ENCODE measurements around the gene TRIM9.

Gene TRIM9

DNA sequence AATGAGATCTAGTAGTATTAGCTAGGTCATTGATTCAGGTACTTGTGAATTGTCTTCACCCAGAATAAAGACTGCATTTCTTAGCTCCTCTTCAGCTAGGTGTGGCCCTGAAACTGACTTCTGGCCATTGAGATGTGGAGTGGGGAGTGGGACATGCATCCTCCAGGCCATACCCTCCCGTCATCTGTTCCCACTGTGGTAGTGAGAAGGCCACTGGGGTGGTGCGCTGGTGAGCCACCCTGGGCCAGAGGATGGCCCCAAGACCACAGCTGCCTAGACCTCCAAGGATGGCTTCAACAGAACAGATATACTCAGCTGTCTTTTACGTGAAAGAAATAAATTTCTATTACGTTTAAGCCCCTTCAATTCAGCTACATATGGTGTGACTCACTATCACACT lies 36.5 kb downstream of the TRIM9 start:
- no peak for DNase-seq (ENCODE audit: low read depth)

DNA sequence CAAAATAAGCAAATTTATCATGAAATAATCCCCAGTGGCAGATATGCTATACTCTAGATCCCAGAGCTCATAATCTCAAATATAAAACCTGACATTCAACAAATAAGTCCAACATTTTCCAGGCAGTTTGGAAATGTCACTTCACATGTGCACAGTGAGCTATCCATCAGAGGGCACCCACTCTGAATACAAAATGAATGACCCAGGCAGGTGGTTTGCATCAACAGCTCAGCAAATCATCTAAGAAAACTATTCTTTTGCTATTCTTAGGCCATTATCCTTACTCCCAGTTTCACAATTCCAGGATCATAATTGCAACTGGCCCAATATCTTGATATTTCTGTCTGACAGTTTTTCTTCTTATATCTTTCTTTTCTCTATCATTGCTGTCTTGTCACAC lies 38.5 kb downstream of the TRIM9 start:
- DNase-seq (ENCODE audit: low read depth) = no peak

DNA sequence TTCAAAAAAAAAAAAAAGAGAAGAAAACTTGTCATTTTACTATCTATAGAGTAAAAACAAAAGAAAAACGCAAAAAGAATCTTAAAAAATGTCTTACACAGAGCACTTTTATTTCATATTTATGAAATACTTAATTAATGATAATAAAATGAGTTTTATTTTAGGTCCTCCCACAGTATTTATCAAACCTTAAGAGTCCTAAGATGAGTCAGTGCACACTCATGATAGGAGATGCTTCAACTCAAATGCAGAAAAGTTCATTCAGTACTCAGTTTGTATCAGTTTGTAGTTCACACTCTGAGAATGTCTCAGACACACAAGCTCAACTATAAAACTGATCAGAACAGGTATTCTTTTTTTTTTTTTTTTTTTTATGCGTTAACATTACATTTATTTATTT lies 41.7 kb downstream of the TRIM9 start:
- no peak for DNase-seq (ENCODE audit: low read depth)

DNA sequence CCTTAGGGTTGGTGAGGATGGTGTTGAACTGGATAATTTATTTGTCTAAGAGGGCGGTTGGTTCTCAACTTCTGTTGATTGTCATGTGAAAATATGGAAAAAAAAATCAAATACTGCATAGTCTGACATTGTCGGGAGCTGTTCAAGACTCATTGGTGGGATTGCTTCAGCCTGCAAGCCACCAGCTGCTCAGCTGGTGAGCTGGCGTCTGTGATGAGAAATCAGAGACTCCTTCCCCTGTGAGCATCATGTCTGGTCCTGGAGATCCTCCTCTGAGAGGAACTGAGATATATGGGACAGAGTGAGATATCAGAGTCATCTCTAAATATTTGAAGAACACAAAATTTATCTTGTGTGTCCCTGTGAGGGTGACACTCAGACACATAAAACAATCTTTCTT lies 49.9 kb downstream of the TRIM9 start:
- no peak for DNase-seq (ENCODE audit: low read depth)

DNA sequence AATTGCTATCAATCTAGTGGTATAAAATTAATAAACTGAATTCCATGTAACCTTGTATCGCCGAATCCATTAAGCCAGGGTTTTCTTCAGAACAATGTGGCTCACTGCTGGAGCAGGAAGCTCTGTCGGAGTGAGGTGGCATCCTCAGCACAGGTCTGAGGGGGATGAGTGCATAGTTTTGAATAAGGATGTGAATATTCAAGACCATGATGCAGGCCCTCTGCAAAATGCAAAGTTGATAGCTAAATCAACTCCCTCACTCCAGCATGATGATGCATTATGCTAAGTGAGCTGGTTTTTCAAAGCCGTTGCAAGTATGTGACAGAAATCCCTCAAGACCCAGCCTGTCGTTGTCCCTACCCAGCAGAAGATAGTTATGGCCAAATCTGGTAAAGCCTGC lies 53.0 kb downstream of the TRIM9 start:
- no peak for DNase-seq (ENCODE audit: low read depth)

DNA sequence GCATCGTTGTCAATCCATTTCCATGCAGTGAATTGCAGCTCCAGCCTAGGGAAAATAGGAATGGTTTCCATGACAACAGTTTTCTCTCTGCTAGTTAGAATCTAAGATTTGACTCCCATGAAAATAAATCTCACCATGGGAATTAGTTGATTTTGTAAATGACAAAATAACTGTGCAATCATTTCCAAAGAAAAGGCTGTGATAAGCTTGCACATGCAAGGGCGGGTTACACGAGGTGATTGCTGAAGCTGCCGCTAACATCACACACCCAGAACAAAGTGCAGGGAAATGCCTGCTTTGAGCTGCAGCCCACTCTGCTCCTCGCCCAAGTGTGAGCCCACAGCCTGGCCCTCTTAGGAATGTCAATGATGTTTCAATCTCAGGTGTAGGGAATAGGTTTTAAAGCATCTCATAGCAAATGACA lies 53.8 kb downstream of the TRIM9 start:
- DNase-seq (ENCODE audit: low read depth) = no peak

DNA sequence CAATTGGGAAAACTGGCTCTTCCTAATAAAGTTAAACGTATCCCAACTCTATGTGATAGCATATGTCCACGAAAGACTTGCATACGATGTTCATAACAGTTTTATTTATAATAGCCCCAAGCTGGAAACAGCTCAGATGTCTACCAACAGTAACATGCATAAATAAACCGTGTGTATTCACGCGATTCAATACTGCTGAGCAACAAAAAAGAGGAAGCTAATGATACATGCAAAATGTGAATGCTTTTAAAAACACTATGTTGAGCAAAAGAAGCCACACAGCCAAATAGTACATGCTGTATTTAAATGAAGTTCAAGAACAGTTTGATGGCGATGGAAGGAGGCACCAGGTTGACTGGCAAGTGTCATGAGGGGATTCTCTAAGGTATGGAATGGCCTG lies 55.7 kb downstream of the TRIM9 start:
- DNase-seq (ENCODE audit: low read depth) = no peak

DNA sequence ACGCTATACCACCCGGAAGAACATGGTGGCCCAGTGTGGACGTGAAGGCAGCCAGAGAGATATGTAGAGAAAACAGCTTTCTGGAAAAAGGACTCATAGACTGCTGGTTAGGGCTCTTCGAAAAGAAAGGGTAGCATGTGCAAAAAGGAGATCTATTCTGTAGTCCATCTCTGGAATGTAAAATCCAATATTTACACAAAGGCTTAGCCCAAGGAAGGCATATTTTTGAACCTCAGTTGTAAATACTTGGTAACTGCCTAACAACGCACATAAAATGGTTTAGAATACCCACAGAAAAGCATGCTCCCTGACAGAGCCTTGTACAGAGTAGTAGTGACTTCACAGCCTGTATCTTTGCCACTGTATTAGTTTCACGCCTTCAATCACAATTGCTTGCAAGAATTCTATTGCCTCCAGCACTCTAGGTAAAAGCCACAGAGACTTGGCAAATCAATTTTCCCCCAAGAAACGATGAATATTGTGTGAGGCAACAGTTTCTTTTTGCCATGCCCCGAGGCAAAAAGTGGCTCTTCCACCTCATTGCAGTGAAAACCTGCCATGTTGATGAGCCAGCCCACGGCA lies 59.2 kb downstream of the TRIM9 start:
- DNase-seq (ENCODE audit: low read depth) = no peak

DNA sequence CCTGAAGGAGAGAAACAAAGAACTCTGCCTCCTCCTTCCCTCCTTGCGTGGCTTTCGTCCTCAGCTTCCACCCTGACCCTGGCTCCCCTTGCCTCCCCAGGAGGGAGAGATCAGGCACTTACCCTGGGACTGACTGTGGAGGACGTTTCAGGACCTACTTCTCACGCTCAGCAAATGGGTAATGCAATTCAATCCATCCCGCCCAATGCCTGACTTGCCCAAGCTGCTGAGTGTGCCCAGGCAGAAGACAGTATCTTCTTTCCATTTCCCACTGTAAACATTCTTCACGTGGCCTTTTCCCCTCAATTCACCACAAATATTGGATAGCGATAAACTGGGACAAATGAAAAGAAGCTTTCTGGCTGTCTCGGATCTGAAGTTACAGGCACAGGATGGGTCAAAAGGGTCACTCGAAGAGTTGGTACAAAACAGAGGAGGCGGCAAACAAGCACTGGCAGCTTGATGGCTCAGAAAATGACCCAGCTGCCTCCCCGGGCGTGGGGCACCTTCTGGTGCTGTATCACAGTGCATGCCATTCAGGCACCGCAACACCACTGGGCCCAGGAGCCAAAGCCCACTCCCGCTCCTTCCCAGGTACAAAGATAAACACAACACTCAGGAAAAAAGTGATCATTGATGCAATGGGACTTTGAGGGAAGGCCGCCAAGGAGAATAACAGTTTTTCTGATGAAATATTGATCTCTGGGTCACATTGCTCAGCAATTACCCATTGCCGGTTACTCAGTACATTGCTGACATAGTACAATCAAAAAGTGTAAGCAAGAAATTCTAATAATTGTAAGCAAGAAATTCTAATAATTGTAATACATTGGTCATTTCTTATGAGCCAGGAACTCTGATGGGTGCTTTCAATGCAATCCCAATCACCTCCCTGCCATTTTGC lies 65.8 kb downstream of the TRIM9 start:
- no peak for DNase-seq (ENCODE audit: low read depth)

DNA sequence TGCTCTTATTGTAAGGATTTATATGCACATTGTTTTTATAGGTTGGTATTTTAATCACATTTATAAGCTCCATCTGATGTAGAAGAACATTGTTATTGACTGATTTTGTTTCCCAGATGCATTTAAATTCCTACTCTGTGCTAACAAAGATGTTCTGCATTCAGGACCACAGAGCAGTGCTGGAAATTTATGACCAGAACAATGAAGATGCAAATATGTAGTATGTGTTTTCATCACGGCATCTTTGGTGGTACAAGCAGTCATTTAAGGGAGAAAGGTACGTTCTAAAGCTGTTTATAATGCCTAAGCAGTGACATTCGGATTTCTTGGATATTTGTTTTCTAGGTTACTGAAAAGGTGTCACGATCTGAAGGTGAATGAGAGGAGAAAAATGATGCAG lies 66.5 kb downstream of the TRIM9 start:
- DNase-seq (ENCODE audit: low read depth) = no peak

DNA sequence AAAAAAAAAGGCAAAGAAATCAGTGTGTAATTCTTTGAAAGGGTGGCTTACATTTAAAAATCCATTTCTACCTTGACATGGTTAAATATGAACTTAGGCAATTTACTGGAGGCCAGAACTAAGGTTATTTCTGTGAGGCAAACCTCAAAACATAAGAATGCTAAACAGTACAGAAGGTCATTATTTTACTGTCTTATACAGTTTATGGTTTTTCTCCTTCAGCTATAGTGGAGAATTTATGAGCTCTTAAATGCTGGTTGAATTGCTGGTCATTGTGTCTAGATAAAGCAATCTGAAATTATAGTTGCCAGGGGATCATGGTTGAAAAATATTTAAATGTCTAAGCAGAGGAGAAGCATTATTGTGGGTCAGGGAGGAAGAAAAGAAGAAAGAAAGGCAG lies 70.5 kb downstream of the TRIM9 start:
- no peak for DNase-seq (ENCODE audit: low read depth)

DNA sequence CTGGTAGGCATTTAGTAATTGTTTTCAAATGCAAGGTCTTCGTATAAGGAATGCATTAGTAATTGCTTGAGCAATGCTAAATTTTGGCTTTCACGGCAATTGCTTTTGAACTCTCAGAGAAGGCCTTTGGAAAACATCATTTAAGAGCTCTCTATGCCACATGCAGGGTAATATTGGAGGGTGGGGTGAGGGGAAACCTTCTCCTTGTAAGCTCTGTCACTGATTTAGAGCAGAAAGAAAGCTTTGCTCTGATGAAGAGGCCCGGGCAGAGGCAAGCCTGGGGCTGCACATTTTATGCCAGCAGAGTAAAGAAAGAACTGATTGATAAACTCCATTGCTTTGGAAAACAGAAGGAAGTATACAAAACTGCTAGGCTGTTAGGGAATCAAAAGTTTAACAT lies 70.9 kb downstream of the TRIM9 start:
- DNase-seq (ENCODE audit: low read depth) = no peak

DNA sequence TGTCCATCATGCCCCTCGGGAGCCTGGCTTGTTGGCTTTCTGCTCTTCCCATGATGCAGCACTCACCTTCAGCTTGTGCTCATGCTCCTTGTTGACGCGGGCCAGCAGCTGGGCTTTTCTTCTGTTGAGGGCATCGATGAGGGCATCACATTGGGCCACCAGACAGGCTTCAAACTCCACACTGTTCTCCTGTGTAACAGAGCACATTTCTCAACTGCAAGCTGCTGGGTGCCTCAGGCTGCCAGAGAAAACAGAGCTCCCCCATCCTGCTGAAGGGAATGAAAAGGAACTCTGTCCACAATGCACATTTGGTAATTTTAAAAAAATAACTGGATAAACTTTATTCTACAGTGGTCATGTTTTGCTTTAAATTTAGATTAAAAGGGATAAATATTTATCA lies 72.1 kb downstream of the TRIM9 start:
- no peak for DNase-seq (ENCODE audit: low read depth)

DNA sequence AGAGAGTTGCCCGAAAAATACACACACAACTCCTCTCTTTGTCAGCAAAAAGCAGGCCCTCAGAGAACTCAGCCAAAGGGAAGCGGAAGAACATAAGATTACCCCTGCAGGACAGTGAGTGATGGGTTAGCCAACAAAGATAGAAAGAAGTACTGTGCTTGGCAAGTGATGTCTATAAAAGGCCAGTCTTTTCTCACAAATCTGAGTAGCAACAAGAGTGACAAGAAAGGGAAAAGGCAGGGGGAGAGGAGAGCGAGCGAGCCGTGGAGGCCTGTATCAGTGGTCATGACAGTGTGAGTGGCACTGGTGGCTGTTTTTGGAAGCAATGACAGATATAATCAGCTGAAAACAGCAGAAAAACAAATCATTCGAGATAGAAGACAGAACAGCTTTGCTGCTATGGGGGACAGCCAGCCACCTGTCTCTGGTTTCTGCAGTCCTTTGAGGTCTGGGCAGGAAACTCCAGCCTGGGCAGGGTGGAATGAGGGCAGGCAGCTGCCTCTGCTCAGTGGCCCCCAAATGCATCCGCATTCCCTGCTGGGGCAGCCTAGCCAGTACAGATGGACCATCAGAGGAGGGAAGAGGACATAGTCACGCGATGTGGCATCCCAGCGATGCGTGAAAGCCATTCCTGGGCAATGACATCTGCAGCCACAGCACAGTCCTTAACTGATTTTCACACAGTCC lies 74.7 kb downstream of the TRIM9 start:
- no peak for DNase-seq (ENCODE audit: low read depth)

DNA sequence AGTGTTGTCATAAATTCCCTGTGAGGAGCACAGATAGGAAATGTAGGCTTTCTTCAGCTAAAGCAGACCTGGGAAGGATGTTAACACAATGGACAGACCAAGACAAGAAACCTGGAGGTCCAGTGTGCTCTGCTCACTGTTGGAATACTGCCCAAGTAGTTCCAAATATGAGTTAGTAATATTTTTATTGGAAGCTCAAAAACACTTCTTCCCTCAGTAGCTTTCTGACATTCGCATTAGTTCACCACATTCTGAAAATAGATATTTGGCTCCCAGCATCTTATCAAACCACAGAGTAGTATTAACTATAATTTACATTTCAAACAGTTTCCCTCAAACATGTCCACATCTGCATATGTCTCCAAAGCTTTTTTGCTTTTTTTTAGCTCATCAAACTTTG lies 75.8 kb downstream of the TRIM9 start:
- no peak for DNase-seq (ENCODE audit: low read depth)

DNA sequence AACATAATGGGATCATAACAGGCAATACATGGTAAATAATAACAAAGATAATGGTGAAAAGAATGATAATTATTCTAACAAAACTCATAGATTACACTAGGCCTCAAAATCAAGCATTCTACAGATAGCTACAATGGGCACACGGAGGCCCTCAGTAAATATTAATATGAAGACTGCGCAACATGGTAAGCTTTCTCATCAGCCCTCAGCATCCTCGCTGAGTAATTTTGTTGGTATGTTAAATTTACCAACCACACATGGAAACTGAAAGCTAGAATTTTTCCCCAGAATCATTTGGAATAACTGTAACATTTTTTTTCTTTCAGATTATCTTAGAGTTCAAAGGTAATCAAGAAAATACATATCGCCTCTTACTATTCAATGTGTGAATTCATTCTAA lies 76.4 kb downstream of the TRIM9 start:
- DNase-seq (ENCODE audit: low read depth) = no peak

DNA sequence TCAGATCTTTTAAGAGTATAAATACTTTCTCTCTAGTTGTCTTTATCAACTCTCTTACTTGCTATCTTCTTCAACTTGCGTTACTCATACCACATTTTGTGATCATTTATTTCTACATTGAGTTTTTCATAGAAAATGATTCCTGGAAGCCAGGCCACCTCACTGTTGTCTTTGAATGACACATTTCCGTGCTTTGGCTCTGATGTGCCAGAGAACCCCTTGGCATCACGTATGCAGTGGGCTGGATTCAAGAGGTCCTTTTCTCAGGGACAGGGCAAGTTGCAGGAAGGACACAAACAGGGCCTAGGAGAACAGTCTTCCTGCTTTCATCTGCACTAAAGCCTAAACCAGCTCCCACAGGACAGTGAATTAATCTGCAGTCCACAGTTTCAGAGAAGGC lies 80.3 kb downstream of the TRIM9 start:
- DNase-seq (ENCODE audit: low read depth) = no peak

DNA sequence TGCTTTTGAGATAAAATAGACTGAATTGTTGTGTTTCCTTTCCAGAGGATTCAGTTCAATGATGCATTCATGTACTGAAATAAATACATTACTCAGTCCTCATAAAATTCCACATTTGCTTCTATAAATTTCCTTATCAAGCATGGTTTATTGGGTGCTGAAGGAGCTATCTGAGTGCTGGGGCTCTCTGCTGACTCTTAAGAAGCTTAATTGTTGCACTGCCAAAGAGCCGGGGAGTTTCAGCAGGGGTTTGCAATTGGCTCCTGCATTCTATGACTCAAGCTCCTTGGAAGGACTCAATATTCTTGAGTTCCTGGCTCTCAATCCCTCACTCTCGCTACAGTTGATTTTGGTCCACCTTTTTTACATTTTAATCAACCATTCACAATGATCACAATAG lies 80.8 kb downstream of the TRIM9 start:
- DNase-seq (ENCODE audit: low read depth) = no peak

DNA sequence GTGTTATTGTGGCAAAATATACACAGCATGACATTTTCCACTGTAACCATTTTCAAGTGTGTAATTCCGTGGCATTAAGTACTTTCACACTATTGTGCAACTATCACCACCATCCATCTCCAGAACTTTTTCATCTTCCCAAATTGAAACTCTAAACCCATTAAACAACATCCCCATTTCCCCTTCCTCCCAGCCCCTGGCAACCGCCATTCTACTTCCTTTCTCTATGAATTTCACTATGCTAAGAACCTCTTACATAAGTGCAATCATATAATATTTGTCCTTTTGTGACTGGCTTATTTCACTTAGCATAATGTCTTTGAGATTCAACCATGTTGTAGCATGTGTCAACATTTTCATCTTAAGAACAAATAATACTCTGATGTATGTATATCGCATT lies 82.8 kb downstream of the TRIM9 start:
- DNase-seq (ENCODE audit: low read depth) = no peak

DNA sequence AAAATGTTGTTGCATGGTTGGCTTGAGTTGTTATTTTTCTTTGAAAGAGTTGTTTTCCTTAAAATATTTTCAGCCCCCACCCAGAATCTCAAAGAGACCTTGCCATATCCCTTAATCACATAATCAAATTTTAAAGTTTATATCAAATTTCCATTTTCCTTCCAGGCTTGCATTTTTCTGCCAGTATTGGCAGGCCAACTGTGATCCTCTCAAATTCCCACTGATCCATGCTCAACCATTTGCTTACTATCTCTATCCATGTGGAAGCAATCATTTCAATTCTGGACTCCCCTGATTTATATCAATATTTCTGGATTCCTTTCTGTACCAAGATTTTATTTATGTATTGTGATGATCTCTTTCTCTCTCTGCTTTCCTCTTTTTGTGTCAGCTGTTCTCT lies 86.5 kb downstream of the TRIM9 start:
- no peak for DNase-seq (ENCODE audit: low read depth)

DNA sequence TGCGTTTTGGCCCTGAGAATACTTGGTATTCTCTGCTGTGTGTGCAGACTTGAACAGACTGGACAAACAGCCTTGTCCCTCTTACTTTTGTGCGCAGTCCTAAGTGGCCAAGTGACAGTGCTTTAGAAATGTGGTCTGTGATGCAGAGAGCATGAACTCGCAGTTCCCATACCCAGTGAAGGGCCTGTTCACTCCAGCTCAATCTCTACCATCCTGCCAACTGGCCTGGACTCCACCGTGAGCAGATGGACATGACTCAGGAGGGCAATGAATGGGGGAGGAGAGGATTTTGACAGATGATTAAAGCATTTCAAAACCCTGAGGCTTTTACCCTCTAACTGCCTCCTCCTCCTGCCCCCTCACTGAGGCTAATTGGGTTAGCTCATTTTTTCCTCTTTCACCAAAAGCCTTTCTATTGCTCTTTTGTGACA lies 88.1 kb downstream of the TRIM9 start:
- DNase-seq (ENCODE audit: low read depth) = no peak

DNA sequence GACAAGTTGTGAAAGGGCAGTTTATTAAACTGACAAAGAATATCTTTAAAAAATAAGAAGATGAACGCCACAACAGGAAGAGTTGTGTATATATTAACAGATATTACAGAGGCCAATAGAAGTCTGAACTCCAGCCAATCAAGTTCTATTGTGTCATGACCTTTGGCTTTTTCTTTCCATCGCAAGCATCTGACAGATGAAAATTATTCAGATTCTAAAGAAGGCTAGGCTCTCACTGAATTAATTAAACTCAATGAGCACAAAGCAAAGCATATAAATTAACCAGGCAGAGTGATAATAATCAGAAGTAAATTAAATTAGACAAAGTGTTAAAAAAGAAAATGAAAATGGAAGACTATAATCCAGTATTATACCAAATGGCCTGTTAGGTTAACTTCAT lies 88.6 kb downstream of the TRIM9 start:
- DNase-seq (ENCODE audit: low read depth) = no peak

DNA sequence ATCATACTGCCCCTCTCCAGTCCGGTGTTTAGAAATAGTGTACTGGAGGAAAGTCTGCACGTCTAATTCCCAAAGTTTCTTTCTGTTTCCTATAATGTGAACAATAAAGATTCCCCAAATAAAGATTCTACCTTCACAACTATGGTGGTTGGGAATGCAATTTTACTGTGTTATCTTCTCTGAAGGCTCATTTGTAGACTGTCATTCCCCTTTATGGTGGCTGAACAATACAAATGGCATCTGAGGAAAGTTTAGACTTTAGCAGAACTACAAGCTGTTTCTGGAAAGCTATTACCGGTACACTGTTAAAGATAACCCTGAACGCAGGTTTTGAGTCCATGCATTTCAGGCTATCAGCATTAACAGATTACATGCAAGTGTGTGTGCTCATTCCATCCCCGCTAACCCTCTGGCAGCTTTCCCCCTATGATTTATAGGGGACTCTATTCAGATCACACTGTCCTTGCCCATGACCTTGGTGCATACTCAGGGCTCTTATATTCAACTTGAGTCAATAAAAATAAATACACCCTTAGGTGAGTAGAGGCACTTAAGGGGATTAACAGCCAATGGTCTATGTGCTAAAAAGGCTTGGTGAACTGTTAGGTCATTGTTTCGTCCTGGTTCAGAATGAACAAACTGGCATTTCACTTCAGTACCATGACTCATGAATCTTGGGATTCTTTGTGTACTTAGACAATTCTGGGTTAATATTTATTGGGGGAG lies 89.9 kb downstream of the TRIM9 start:
- no peak for DNase-seq (ENCODE audit: low read depth)

All from stimulated activated CD8-positive, alpha-beta memory T cell treated with anti-CD3 and anti-CD28 coated beads, Interleukin-4, amount 100 ng/mL, for 24 hours (primary cell).